ENCODE measurements around the gene CPN1.

DNA sequence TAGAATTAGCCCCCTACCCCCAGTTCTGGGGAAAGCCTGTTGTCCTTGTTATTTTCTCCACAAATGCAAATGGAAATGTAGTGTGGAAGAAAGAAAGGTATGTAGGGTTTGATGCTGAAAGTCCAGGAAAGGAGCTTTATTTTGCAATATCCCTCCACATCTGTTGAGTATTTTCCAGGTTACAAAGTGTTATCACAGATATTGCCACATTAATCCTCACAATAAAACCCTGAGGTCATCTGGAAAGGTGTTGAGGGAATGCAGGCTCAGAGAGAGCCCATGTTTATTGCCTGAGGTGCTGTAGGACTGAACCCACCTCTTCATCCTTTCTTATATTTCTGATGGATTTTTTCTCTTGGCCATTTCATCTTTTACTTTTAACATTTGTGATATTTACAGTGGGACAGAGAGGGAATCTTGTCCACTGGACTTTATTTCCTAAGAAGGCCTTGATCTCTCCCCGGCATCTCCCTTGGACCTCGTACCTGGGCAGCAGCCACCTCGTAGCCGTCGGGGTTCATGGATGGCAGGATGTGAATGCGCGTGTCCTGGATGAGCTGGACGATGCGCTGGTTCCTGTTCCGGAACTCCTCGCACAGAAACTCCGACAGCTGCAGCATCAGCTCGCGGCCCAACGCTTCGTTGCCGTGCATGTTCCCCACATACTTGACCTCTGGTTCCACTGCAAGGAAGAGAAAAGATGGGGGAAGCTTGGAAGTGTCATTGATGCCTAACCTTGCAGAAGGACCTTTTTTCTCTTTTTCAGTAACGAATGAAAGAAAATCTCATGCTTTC, 6.0 kb downstream of the CPN1 start:
- TF ChIP-seq POLR2AphosphoS5 (IDR thresholded peaks at IDR 0.05; ENCODE audit: low read depth, low read length): no peak
- no peak for TF ChIP-seq POLR2A (IDR thresholded peaks at IDR 0.05; ENCODE audit: low read depth, low read length)

All from GM12892 (cell line).